Activated naive CD4-positive, alpha-beta T cell treated with anti-CD3 and anti-CD28 coated beads, Interleukin-2, amount 10 ng/mL, durations not matched to agents 7 days and 5 days (primary cell): Measurements from ENCODE around the gene MCC.

ENCODE experiments used
- CTCF ChIA-PET: fragments of 350-600 bp; sonication (Branson Sonifier 250); formaldehyde crosslinking; loops from one replicate; lab custom pipeline; 2021; ENCODE audit warnings: antibody characterized with exemption; lab: Charles Lee
- DNase-seq: peaks from one replicate; pipeline ENCODE4 v3.0.0-alpha.2; 2020
- H3K27ac Mint-ChIP-seq: one replicate; pipeline ENCODE4 v1.8.0; 2021; ENCODE audit warnings: mild to moderate bottlenecking, moderate library complexity, mixed read lengths
- H3K27me3 Mint-ChIP-seq: one replicate; pipeline ENCODE4 v1.8.0; 2021; ENCODE audit warnings: mild to moderate bottlenecking, mixed read lengths
- H3K36me3 Mint-ChIP-seq: one replicate; pipeline ENCODE4 v1.8.0; 2021; ENCODE audit warnings: mixed read lengths
- H3K4me1 Mint-ChIP-seq: one replicate; pipeline ENCODE4 v1.8.0; 2021; ENCODE audit warnings: mixed read lengths
- H3K4me3 Mint-ChIP-seq: one replicate; pipeline ENCODE4 v1.8.0; 2021; ENCODE audit warnings: mild to moderate bottlenecking, moderate library complexity, mixed read lengths
- H3K9me3 Mint-ChIP-seq: one replicate; pipeline ENCODE4 v1.8.0; 2021; ENCODE audit warnings: mixed read lengths

The MCC gene

DNA sequence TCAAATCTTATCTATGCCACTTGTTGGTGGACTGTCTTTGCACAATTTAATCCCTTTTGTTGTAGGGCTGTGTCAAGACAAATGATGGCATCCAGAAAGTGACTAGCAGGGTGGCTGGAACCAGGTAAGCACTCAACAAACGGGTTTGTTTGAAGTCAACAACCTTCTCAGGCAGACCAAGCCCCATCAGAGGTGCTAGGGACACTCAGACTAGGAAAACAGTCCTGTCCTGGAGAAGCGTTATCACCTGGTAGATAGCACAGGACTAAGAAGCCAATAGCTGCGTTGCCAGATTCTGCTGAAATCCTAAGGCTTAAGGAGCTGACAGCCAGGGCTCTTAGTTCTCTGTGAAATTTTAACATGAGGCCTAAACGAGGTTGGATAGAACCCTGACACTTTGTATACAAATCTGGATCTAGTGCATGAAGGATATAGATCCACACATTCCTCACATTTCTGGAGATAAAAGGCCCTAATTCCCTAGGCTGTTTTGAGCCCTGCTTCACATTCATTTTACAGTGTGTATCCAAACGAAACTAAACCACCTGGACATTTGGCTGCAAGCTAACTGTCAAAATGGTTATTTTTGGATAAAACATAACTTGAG is 331.9 kb downstream of the MCC start:
- Mint-ChIP-seq H3K27ac (no peak overlapping the region), H3K4me3 (no peak overlapping the region), H3K27me3 (no peaks in the 10 kb centered on the region), H3K4me1 (no peaks in the 10 kb centered on the region), H3K36me3 (no peaks in the 10 kb centered on the region), H3K9me3 (no peaks in the 10 kb centered on the region)
- DNase-seq: no peak
- CTCF ChIA-PET: no interaction called here

DNA sequence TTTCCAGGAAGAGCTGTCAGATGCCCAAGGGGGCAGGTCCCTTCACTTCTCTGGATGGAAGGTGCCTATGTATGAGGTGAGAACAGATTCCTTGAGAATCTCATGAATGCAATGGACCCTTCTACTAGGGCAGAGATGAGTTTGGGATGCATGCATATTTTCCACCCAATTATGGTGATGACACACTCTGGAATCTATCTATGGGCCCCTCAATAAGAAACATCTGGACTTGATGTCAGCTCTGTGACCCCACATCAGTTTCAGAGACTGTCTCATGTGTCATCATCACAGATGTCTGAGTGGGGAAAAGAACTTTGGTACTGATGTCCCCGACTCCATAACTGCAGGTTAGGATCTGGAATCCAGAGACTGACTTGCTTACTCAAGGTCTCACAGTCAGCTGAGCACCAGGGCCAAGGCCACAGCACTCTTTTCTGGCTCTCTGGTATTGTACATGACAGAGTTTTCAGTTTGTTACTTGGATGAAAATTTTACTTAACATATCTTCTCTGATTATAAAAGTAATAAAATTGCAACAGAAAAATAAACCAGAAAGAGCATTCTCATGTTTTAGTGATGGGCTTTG is 334.6 kb downstream of the MCC start:
- Mint-ChIP-seq H3K4me3 (no peak overlapping the region), H3K4me1 (no peaks in the 10 kb centered on the region), H3K36me3 (no peaks in the 10 kb centered on the region), H3K9me3 (no peaks in the 10 kb centered on the region), H3K27ac (no peak overlapping the region), H3K27me3 (peaks cover 7% of the 10 kb centered on the region)
- DNase-seq: no peak
- CTCF ChIA-PET: no interaction called here

DNA sequence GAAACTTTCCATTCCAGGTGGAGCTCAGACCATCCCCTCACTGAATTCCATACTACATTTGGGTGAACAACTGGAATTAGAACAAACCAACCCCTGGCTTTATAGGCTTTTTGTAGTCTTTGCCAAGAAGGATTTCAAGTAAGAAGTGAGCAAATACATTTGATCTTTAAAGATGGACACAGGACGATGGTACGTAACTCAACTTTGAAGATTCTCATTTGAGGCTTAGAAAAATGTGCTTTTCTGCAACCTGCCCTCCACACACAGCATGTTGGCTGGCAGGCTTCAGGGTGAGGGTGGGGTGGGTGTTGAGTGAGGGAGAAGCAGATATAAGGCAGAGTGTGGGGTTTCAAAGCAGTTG is 335.9 kb downstream of the MCC start:
- DNase-seq: no peak
- no peak overlapping the region for H3K4me3 Mint-ChIP-seq
- peaks cover 7% of the 10 kb centered on the region for H3K27me3 Mint-ChIP-seq
- no peaks in the 10 kb centered on the region for H3K4me1 Mint-ChIP-seq
- no peaks in the 10 kb centered on the region for H3K36me3 Mint-ChIP-seq
- CTCF ChIA-PET: interaction anchor here (1.5 kb wide), 1 partner anchor 16 kb away, joined by 3 read pairs; no protein-coding TSS in a partner anchor
- no peaks in the 10 kb centered on the region for H3K9me3 Mint-ChIP-seq
- no peak overlapping the region for H3K27ac Mint-ChIP-seq

DNA sequence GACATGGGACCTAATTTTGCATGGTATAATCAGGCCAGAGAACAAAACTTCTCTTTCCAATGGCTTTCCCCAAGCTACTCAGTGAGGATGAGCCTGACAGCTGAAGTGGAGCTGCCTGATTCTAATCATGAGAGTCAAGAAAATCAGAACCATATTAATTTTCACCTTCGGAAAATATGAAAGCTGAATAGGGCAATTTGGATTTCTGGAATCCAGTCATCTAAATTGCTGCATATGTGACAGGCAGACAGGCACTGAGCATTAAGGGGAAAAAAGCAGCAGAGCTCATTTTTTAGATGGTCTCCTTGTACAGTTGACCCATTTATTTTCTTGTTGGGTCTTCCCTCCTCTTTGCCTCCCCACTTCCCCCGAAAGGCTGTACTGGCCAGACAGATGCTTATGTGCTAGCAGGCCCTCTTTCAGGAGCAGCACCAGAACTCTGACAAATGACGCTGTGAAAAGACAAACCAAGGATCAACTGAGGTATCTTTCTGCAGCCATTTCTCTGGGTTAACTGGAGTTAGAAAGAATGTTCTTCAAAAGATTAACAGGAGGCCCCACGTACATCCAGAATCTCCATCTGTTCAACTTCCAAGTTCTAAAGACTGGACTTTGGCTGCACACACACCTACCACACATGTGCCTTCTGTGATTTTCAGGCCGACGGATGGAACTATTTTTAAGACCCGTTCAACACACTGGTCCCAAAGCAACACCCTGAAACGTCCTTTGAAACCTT is 336.4 kb downstream of the MCC start:
- DNase-seq: no peak
- Mint-ChIP-seq H3K4me1 (no peaks in the 10 kb centered on the region), H3K9me3 (no peaks in the 10 kb centered on the region), H3K4me3 (no peak overlapping the region), H3K27me3 (peaks cover 7% of the 10 kb centered on the region), H3K27ac (no peak overlapping the region), H3K36me3 (no peaks in the 10 kb centered on the region)
- CTCF ChIA-PET: interaction anchor here (1.5 kb wide), 1 partner anchor 16 kb away, joined by 3 read pairs; no protein-coding TSS in a partner anchor

DNA sequence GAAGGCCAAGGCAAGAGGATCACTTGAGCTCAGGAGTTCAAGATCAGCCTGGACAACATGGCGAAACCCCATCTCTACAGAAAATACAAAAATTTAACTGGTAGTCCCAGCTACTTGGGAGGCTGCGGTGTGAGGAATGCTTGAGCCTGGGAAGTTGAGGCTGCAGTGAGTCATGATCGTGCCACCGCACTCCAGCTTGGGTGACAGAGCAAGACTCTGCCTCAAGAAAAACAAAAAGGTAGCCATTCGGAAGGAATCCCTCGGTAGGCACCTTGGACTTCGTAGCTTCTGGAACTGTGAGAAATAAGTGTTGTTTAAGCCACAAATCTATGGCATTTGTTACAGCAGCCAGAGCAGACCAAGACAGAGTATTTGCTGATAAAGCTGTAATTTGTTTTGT is 337.4 kb downstream of the MCC start:
- no peaks in the 10 kb centered on the region for H3K4me1 Mint-ChIP-seq
- CTCF ChIA-PET: no interaction called here
- no peaks in the 10 kb centered on the region for H3K36me3 Mint-ChIP-seq
- no peaks in the 10 kb centered on the region for H3K9me3 Mint-ChIP-seq
- DNase-seq: no peak
- no peak overlapping the region for H3K4me3 Mint-ChIP-seq
- no peak overlapping the region for H3K27ac Mint-ChIP-seq
- H3K27me3 Mint-ChIP-seq: peaks cover 7% of the 10 kb centered on the region

DNA sequence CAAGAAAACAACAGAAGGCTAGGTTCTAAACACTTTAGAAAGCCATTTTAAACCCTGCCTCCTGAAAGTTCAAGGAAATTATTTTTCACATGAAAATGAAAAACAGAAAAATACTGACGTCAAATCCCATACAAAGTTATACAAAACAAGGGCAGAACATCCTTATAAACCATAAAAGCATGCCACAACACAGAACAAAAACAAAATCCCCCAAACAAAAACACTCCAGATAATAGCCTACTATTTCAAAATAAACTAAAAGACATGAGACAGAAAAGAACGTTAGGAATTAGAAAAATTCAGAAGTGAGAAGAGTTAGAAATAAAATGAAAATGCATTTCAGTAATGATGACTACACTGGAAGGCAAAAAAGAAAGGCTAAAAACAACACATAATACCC is 338.0 kb downstream of the MCC start:
- DNase-seq: no peak
- no peaks in the 10 kb centered on the region for H3K9me3 Mint-ChIP-seq
- no peaks in the 10 kb centered on the region for H3K4me1 Mint-ChIP-seq
- CTCF ChIA-PET: no interaction called here
- no peak overlapping the region for H3K27ac Mint-ChIP-seq
- no peaks in the 10 kb centered on the region for H3K36me3 Mint-ChIP-seq
- no peak overlapping the region for H3K4me3 Mint-ChIP-seq
- peaks cover 7% of the 10 kb centered on the region for H3K27me3 Mint-ChIP-seq

DNA sequence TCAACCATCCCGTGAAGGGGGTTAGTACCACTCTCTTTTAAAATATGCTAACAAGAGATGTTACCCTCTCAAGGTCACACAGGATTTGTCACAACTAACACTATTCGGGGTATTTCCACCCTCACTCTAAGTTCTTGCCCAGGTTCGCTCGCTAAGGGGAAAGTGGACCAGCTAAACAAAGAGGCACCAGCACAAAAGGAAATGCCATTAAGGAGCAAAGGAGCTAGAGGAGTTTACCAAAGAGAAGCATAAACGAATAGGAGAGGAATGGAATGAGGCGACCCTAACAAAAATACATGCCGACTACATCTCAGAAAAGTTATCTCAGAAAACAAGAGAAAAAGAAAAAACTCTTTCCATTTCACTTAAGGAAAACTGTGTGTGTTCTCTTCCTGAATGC is 340.7 kb downstream of the MCC start:
- H3K27ac Mint-ChIP-seq: no peak overlapping the region
- DNase-seq: no peak
- CTCF ChIA-PET: no interaction called here
- H3K9me3 Mint-ChIP-seq: no peaks in the 10 kb centered on the region
- peaks cover 7% of the 10 kb centered on the region for H3K27me3 Mint-ChIP-seq
- H3K36me3 Mint-ChIP-seq: no peaks in the 10 kb centered on the region
- no peaks in the 10 kb centered on the region for H3K4me1 Mint-ChIP-seq
- H3K4me3 Mint-ChIP-seq: no peak overlapping the region

DNA sequence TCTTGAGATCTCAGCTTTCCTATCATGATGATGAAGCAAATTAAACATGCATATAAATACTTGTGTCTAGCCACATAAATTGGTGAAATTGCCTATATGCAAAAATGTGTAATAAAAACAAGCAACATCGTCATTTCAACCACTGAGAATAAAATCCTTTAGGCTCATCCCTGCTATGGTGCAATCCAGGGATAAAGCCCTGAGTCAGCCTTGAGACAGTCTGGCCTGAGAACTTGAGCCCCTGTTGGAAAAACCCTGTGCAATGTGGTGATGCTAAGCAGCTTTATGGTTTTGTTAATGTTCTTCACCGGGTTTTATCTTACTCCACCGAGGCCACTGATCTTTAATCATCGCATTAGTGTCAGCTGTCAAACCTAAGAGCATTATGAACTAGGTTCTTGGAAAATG is 341.1 kb downstream of the MCC start:
- Mint-ChIP-seq H3K4me3 (no peak overlapping the region), H3K36me3 (no peaks in the 10 kb centered on the region), H3K27me3 (peaks cover 7% of the 10 kb centered on the region), H3K9me3 (no peaks in the 10 kb centered on the region), H3K4me1 (no peaks in the 10 kb centered on the region), H3K27ac (no peak overlapping the region)
- no peak for DNase-seq
- CTCF ChIA-PET: no interaction called here

DNA sequence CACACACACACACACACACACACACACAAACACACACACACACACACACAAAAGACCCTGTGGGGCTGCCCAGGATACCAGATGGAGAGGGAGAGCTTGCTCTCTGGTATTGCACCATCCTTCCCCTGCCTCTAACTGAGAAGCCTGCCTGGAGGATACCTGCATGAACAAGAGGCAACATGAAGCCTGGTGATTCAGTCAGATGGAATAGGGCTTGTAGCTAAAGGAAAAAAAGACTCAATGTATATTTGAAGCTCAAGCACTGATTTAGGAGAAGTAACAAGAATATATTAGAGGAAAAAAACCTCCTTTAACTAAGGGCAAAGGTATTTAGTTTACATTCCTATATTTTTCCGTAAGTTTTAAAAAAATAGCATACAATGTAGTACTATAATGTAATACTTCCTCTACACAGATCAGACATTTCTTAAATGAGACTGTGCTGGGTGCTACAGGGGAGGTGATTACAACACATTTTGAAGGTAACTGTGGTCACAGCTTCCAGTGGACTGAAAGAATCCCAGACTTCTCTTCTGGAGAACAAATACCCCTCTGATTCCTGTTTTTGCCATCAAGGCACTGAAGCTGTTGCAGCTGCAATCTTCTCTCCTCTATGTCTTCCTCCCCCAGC is 342.4 kb downstream of the MCC start:
- Mint-ChIP-seq H3K4me1 (no peaks in the 10 kb centered on the region), H3K27ac (no peak overlapping the region), H3K9me3 (no peaks in the 10 kb centered on the region), H3K36me3 (no peaks in the 10 kb centered on the region), H3K27me3 (peaks cover 13% of the 10 kb centered on the region), H3K4me3 (no peak overlapping the region)
- CTCF ChIA-PET: no interaction called here
- no peak for DNase-seq

DNA sequence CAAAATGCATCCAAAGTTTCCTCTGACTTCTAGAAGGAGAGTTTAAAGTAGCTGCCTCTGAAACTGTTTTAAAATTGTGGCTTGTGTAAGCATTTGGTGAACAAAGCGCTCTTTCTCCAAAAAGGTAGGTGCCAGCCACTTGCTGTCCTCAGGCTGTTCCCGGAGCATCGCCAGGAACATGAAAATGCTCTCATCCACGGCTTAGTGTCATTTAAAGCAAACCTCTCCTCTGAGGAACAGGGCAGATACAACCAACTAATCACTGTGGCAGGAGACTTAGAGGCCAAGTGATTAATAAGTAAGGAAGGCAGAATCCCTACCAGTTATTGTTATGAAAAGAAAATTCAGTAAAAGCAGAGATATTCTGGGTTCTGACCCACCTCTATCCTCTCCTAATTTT is 346.1 kb downstream of the MCC start:
- CTCF ChIA-PET: no interaction called here
- no peaks in the 10 kb centered on the region for H3K36me3 Mint-ChIP-seq
- no peaks in the 10 kb centered on the region for H3K4me1 Mint-ChIP-seq
- no peaks in the 10 kb centered on the region for H3K9me3 Mint-ChIP-seq
- H3K4me3 Mint-ChIP-seq: no peak overlapping the region
- no peak overlapping the region for H3K27ac Mint-ChIP-seq
- DNase-seq: no peak
- peaks cover 7% of the 10 kb centered on the region for H3K27me3 Mint-ChIP-seq

DNA sequence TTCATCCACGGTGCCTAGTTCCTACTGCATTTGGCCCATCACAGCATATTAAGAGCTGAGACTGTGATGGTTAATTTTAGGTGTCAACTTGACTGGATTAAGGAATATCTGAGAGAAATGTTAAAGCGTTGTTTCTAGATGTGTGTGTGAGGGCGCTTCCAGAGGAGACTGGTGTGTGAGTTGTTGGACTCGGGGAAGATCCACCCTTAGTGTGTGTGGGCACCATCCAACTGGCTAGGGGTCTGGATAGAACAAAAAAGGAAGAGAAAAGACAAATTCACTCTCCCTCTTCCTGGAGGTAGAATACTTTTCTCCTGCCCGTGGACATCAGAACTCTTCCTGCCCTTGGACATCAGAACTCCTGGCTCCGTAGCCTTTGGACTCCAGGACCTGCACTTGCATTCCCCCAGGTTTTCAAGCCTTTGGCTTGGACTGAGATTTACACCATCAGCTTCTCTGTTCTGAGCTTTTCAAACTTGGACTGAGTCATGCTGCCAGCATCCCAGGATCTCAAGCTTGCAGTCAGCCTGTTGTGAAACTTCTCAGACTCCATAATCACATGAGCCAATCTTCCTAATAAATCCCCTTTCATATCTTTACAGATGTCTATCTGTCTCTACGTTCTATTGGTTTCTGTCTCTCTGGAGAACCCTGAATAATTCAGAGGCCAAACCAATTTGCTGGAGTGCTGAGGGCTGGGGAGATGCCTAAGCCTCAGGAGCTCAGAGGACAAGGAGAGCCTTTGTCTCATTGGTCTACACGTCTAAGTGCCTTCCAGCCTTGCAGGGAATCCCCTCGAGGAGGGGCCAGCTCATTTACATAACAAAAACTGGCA is 347.2 kb downstream of the MCC start:
- Mint-ChIP-seq H3K4me3 (no peak overlapping the region), H3K4me1 (no peaks in the 10 kb centered on the region), H3K27ac (no peak overlapping the region), H3K27me3 (peaks cover 7% of the 10 kb centered on the region), H3K36me3 (no peaks in the 10 kb centered on the region), H3K9me3 (no peaks in the 10 kb centered on the region)
- no peak for DNase-seq
- CTCF ChIA-PET: no interaction called here

DNA sequence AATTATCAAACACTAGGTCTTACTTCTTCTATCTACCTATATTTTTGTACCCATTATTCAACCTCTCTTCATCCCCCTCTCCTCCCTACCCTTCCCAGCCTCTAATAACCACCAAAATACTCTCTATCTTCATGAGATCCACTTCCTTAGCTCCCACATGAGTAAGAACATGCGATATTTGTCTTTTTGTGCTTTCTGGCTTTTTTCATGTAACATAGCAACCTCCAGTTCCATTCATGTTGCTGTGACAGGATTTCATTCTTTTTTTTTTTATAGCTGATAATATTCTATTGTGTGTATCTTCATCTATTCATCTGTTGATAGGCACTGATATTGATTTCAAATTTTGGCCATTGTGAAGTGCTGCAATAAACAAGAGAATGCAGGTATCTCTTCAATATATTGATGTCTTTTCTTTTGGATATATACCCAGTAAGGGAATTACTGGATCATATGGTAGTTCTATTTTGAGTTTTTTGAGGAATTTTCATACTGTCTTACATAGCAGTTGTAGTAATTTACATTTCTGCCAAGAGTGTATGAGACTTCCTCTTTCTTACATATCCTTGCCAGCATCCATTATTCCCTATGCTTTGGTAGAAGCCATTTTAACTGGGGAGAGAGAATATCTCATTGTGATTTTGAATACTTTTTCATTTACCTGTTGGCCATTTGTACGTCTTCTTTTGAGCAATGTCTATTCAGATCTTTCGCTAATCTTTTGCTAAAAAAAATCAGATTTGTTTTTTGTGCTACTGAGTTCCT is 354.9 kb downstream of the MCC start:
- DNase-seq: no peak
- Mint-ChIP-seq H3K27ac (no peak overlapping the region), H3K36me3 (no peaks in the 10 kb centered on the region), H3K27me3 (peaks cover 7% of the 10 kb centered on the region), H3K4me3 (no peak overlapping the region), H3K9me3 (no peaks in the 10 kb centered on the region), H3K4me1 (no peaks in the 10 kb centered on the region)
- CTCF ChIA-PET: no interaction called here

DNA sequence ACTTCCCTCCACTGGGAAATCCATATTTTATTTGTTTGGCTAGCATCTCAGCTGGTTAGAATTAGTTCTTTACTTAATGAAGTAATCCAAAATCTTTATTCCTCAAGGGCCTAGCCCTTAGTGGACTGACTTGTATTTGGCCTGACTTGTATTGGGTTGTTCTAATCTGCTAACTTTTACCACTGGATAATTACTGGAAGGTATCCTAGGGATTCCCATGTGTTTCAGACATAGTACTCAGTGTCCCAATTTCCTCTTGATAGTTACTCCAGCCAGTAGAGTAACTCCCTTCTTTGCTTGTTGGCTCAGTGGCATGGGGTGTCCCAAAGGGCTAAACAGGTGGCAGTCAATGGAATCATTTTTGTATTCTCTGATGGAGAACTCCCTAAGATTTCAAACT is 355.7 kb downstream of the MCC start:
- Mint-ChIP-seq H3K4me3 (no peak overlapping the region), H3K9me3 (no peaks in the 10 kb centered on the region), H3K27ac (no peak overlapping the region), H3K27me3 (peaks cover 7% of the 10 kb centered on the region), H3K36me3 (no peaks in the 10 kb centered on the region), H3K4me1 (no peaks in the 10 kb centered on the region)
- CTCF ChIA-PET: no interaction called here
- no peak for DNase-seq
